Stimulated activated CD8-positive, alpha-beta memory T cell treated with anti-CD3 and anti-CD28 coated beads, Interleukin-15, amount 100 ng/mL, for 4 hours (primary cell): Measurements from ENCODE around the gene MACROD2.
"Not testable (repeated sequence)": the region's sequence is repeated elsewhere in the genome, so short reads cannot be mapped to it uniquely, and the experiment has no call there.

Source experiments
- DNase-seq, 2 donors: peaks; one replicate each; pipeline ENCODE4 v3.0.0-alpha.2; 2020; ENCODE audit warnings: low read depth in 2 of 2

The MACROD2 gene

DNA sequence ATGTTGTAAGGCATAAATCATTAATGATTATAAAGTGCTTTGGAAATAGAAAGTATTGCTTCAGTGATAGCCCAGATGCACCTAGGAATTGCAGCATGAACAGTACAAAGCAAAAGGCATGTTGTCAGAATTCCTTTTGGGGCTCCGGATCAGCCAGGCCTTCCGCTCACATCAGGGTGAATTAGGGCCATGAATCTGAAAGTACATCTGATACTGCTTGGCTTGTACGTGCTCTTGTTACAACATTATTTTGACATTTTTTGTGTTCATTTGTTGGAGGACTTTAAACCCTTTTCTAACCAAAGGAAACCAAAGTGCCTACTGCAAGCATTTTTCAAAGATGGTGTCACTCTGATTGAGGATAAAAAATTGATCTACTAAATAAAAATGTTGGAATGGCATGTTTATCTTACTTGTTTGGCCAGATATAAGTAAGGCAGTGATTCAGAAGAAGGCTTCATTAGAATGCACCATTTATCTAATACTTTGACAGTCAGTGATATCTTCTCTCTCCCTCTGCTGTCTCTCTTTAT lies 1347.7 kb downstream of the MACROD2 start:
- DNase-seq: no peak

DNA sequence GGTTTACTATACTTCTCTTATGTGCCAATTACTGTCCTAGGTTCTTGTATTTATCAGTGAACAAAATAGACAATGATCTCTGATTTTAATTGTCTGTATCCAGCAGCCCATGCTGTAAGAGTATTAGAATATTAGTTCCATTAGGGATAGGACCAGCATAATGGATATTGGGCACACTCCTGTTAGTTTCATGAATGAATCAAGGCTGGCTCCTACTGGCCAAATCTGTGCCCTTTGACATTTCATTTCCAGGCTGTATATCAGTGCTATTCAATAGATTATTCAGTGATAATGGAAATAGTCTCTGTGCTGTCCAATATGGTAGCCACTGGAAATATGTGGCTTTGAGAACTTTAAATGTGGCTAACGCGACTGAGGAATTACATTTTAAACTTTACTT lies 1350.0 kb downstream of the MACROD2 start:
- no peak for DNase-seq

DNA sequence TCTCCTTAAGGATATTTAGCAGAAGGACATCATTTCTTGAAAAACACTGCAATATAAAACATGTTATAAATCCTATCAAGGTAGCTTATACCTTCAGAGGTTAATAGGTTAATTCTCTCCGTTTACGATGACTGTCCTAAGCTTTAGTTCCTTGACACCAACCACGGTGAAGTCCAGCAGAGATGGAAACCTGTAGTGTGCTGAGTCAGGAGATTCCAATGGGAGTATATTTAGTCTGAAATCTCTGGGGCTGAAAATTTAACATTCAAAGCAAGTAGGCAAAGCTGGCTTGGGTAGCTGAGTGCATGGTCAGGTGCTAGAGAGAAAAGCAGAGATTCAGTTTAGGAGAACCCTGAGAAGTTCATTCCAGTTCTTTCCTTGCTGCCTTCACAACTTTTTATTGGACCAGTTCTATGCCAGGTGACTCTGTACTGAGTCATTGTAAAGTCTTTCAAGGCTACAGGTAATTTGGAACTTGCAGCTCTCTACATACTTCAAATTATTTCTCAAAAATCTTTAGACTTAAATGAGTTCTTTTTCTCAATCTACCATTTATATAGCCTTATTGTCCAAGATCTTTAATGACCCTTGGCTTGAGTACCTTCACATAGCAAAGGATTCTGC lies 1351.5 kb downstream of the MACROD2 start:
- no peak for DNase-seq

DNA sequence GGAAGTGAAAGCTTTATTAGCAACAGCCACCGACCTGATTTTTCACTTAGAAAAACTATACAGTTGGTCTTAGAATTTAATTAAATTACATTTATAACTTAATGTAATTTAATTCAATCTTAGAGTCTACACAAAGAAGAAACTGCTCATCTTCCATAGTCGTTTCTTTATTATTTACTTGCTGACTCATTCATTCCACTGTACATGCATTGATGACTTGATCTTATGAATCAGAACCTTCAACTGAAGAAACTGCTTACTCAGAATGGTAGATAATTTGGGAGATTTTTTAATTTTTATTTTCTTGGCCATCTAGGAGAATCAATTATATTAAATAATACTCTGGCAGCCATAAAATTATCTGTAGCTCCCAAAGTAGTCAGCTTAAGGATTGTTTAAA lies 1363.7 kb downstream of the MACROD2 start:
- DNase-seq: no peak

DNA sequence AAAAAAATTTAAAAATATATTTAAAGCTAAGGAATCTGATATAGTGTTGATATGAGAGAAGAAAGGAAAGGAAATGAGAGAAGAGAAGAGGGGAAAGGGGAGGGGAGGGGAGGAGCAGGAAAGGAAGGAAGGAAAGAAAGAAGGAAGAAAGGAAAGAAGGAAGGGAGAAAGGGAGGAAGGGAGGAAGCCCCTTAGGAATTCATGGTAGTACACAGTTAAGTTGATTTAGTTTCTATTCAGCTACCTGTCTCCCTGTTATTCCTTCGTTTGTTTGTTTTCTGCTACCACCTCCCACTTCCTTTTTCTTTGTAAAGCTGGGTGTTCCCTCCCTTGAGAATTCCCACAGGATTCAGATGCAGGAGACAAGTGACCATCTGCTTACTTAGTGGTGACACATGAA lies 1367.5 kb downstream of the MACROD2 start:
- no peak for DNase-seq

DNA sequence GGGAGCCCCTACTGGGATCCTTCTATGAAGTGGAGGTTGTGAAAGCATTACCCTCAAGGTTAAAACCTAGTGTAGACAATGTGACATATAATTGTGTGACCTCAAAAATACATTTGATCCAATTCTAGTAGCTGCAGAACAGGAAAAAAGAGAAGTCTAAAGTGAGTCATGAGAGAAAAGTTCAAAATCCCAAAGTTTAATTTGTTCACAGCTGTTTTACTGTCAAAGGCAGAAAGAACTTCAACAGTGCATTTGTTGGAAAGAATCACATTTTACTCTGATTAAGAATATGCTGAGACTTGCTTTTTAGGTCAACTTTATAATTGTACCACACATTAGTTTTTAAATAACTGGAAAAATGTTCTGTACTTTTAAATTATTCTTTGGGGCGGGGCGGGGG lies 1369.5 kb downstream of the MACROD2 start:
- no peak for DNase-seq

DNA sequence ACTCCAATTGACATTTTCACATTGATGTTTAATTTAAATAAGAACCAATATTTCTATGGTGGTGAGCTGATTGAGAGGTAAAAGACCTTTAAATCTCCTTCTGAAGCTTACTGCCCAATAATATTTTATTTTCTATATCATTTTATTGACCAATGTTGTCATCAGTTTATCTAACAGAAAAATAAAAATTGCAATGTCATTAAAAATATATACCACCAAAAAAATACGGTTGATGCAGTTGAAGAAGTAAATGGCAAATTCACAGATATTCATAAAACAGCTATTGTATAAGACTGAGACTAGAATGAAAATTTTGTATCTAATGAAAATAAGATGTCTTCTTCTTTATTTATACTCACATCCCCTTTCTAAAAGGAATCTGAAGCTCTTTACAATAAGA lies 1375.1 kb downstream of the MACROD2 start:
- no peak for DNase-seq

DNA sequence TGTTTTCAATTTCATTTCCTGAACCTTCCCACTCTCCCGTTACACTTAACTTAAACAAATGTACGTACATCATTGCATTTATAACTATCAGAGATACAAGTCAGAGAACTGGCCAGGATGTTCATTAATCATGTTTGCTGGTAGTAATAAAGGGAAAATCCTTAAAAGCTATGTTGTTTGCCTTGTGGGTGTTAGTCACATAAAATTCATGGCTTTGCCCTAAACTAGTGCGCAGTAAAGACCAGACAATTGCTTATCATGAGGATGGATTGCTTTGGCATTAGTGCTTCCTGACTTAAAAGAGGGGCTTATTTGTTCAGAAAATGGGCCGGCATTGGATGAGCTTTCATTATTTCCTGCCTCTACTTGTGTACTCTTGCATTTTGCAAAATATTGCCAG lies 1379.4 kb downstream of the MACROD2 start:
- DNase-seq: no peak

DNA sequence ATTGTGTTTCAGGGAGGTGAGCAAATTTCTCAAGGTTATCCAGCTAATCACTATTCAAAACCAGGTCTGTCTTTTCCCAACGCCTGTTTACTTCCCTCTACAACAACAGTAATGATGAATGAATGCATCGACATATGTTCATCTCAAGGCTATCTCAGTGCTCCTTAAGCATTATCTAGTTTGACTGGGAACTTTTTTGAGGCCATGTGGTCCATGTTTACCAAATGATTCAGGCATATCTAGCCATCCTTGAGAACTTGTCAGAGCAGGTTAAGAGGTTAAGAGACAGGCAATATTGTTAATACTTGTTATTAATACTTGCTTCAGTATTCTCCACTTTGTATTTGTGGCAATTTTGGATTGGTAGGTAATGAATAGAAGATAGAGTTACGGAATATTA lies 1380.5 kb downstream of the MACROD2 start:
- DNase-seq: no peak

DNA sequence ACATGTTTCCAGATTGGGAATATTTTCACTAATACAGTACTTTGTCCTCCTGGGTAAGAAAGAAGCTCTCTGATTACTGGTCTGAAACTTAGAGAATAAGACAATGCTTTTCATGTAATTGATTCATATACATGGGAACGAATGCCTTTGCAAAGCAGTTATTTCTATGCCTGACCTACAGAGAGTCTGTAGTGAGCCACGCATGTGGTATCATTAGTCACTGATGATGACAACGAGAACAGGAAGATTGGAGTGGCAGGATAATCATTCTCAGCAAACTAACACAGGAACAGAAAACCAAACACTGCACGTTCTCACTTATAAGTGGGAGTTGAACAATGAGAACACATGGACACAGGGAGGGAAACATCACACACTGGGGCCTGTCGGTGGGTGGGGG lies 1382.3 kb downstream of the MACROD2 start:
- not testable (repeated sequence) for DNase-seq

DNA sequence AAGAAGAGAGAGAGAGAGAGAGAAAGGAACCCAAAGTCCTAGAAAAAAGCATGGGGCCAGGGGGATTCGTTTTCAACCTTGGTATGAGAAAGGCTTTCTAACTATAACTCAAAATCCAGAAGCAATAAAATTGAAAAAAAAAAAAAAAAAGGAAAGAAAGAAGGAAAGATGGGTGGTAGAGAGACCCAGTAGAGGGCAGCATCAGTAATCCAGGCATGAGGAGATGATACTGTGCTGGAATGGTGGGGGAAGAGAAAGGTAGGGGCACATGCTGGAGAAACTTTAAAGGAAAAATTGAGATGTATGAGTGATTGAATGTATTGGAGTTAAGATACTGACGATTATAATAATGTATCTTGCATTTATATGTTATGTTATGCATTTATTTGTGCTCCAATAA lies 1382.8 kb downstream of the MACROD2 start:
- DNase-seq: no peak

DNA sequence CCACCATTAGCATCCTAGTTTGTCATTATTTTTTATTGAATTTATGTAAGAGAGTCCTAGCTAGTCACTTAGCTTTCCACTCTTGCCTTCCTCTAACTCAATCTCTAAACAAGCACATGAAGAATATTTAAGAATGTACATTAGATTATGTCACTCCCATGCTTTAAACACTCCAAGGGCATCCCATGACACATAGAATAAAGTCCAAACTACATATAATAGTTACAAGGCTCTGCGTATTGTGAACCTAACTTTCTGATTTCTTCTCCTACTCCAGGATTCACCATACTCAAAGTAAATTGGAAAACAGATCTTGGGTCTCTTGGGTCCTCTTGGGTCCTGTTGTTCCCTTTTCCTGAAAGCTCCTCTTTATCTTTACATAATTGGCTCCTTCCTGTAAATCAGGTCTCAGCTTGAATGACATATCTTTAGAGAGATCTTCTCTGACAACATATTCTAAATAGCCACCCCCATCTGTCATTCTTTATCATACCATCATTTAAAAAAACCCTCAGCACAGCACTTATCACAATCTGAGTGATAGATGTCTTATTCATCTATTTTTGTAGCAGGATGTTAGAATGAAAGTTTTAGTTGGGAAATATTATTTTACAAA lies 1384.5 kb downstream of the MACROD2 start:
- DNase-seq: no peak

DNA sequence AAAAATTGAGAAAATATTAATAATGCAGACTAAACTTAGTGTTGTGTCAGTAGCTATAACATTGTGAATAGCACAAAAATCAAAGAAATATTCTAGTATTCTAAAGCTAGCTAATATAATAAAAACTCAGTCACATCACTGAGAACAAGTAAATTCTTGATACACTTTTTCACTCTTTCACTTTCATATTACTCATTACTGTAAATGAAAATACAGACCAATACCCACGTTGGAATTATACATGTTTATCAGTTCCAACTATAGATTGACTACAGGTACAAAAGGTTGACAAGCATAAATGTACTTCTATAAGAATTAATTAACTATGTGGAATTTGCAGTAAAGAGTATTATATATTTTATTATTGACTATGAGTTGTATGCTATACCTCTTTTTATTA lies 1385.5 kb downstream of the MACROD2 start:
- no peak for DNase-seq

DNA sequence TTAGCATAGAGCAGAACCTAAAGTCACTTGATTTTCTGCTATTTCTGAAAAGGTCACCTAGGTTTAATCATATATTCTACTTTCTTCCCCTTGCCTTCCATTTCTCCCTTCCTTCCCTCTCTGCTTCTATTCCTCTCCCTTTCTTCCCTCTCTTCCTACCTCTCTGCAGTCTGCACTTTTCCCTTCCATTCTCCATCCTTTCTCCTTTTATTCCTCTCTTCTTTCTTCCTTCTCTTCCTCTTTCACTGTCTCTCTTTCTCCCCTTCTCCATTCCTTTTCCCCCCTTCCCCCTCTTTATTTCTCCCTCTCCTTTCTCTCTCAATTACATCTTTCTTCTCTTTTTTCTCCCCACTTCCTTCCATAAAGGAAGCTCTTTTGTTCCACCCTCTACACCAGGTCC lies 1391.9 kb downstream of the MACROD2 start:
- DNase-seq: no peak

DNA sequence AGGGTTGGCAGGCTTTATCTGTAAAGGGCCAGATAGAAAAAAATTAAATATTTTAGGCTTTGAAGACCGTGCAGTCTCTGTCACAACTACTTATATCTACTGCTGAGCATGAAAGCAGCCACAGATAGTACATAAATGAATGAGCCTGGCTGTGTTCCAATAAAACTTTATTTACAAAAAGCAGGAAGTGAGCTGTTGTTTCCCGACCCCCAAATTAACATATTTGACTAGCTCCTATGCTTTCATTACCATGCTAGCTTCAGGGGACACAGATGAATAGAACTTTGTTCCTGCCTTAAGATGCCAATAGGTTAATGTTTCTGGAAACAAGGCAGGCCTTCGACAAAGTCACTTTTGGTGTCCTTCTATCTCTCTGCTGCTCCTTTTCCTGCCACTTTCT lies 1400.1 kb downstream of the MACROD2 start:
- no peak for DNase-seq

DNA sequence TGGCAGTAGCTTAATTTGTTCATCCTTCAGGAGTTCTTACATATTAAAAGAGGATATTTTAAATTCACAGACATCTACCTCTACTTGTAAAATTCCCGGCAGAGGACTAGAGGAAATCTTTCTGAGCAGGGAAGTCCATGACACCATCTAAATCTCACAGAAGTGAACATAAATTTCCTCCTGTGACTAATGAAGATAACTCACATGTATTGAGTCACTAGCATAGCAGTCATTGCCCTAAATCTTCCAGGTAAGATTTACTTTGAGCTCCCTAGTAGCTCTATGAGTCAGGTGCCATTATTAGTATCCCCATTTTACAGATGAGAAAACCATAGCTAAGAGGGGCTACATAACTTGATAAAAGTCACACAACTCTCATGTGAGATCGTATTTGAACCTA lies 1400.7 kb downstream of the MACROD2 start:
- no peak for DNase-seq

DNA sequence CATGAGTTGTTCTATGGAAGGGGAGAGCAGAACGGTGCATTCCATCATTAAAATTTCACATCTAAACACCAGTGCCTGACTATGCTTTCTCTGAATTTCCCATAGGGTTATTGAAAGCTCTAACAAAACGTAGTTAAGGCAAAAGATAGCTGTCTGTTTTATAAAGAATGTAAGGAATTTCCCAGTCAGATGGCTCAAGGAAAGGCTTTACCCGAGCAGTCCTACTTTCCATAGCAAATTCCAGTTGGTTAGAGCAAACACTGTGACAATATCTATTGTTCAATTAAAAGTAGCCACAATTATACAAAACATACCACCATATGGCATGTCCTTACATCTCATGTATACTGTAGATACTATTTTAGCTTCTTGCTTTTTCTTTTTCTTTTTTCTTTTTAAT lies 1401.6 kb downstream of the MACROD2 start:
- DNase-seq: no peak

DNA sequence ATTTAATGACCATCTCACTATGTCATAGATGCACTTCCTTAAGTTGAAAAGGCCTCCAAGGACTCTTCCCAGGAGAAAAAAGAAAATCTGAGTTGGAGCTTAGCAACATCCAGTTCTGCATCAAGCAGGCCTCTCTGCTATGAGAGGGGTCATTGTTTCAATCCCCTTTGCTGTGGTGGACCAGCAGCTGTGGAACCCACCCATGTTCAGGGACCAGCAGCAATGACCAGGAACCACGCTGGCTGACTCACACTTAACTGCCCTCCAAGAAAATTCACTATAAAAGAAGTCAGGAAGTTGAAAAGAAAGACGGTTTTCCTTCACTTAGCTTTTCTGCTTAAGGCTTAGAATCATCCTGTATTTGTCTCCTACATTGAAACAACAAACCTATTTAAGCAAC lies 1404.5 kb downstream of the MACROD2 start:
- no peak for DNase-seq

DNA sequence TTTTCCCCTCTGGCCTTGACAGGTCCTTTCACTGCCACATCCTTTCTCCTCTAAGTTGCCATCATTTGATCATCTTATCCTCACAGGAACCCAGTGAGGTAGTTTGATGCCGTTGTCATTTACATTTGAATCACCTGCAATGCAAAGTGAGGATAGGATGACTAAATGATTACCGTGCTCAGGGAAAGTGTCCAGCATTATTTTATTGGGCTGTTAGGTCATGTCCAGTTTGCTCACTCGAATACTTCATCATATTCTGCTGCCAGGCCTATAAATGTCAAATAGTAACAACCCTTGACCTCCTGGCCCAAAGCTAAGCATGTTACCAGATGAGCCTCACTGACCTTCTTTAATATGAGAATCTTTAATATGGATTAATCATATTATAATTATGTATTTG lies 1410.8 kb downstream of the MACROD2 start:
- DNase-seq: no peak

DNA sequence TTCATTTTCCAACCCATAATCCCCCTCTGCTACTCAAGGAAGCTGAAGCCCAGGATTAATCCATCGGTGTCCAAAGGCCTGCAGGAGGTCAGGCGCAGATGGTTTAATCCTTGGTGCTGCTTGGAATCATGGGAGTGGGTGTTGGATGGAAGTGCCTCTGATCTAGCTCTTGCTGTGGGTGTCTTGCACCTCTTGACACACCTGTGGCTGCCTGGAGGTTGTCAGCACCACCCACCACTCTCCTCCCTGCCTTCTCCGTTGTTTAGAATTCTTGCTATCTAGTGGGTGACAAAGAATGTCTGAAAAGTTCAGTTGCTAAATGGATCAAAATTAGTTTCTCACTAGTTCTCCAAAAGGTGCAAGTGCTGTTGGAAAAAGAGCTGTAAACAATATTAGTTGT lies 1416.5 kb downstream of the MACROD2 start:
- no peak for DNase-seq

DNA sequence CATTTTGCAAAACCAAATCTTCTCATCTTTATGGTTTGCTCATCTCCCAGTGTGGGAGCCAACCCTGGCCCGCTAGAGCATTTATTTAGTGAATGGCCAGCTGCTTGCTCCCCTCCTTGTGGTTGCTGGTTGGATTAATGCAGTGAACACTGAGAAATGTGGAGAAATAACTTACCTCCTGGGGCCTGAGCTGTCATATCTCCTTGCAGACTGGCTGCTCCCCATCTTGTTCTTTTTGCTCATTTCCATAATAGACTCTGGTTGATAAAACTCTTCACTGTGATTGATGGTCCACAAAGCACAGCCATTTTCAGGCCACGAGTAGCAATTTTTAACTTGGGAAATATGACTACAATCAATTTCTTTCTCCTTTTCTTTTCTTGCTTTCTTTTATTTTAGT lies 1420.6 kb downstream of the MACROD2 start:
- DNase-seq: no peak

DNA sequence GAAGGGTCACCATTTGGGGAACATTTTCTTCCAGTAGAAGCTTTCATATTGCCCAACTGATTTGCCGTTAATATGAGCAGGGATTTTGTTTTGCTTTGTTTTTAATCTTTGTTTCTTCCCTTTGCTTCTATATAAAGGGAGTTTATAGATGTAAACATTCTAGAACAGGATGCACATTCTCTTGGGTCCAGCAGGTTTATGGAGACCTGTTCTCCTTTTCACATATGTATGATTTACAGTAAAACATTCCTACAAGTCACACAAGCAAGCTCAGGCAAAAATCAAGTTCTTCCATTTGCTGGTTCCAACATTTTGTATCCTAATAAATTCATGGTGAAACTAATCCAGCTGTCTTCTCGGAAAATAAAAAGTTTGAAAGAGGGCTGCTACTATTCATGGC lies 1424.5 kb downstream of the MACROD2 start:
- DNase-seq: no peak

DNA sequence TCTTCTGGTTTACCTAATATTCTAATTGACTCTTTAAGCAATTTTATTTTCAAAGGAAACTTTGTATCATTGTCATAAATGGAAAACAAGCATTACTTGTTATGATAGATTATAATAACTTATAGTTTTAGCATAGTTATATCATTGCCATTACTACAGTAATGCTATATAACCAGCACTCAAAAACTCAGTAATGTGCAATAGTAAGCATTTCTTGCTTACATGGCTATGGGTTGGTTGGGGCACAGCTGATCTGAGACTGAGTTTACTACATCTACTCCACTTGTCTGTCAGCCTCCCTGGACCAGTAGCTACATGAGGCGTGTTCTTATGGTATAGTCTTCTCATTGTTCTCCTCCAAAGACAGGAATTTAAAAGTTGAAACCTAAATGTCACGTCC lies 1427.7 kb downstream of the MACROD2 start:
- DNase-seq: no peak

DNA sequence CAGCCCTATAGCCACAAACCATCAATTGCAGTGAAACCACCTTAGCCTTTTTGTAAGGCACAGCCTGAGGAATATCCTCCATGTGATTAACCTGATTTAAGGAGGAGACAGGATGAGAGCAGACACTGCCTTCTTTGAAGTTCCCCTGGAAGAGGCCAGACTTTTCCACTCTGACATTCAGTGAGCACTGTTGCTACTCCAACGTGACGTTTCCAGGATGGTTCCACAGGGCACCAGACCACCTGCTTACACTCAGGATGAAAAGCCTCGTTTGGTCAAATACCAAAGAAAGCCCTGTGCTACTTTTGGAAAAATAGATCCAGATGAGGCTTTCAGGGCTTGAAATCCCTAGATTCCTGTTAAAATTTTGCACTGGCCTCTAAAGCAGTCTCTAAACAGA lies 1444.2 kb downstream of the MACROD2 start:
- no peak for DNase-seq
